GM13977 (cell line): ENCODE measurements around the gene GRAMD1B.
"Not testable (repeated sequence)": the region's sequence is repeated elsewhere in the genome, so short reads cannot be mapped to it uniquely, and the experiment has no call there.

Source experiments
- DNase-seq: peaks from one replicate; pipeline ENCODE4 v3.0.0; 2012; ENCODE audit warnings: low spot score
- in situ Hi-C: fragments of 300-500 bp; cut with MboI; formaldehyde crosslinking; loops from one replicate; pipeline ENCODE4 v1.12.0; 2022; ENCODE audit warnings: low sequenced_read_pairs, low pct_unique_long_range_greater_than_20kb, mixed read lengths, inconsistent platforms; ENCODE audit not compliant: unreplicated experiment
- TF ChIP-seq, protein P1 (sequence below): IDR thresholded peaks from 2 replicates; pipeline ENCODE4 v1.5.1; 2012; ENCODE audit warnings: mild to moderate bottlenecking, control low read depth; ENCODE audit not compliant: insufficient read depth; ENCODE audit errors: extremely low read depth, missing control alignments

Gene GRAMD1B

DNA sequence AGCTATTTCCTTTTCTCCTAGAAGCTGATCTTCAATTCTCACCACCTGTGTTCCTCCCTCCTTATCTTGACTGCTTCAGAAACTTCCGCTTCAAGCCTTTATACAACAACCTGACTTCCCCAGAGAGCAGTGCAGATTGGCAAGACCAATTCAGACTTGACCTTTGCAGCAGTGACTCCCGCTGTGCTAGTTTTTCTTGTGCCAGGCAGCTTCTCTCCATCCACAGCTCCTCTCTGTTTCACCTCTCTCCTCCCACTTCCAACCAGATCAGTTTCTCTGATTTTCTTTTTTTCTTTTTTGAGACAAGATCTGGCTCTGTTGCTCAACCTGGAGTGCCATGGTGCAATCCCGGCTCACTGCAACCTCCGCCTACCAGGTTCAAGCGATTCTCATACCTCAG, 74.3 kb downstream of the GRAMD1B start:
- in situ Hi-C loops, result no loop called here
- no peak for DNase-seq
- TF ChIP-seq, protein P1, sequence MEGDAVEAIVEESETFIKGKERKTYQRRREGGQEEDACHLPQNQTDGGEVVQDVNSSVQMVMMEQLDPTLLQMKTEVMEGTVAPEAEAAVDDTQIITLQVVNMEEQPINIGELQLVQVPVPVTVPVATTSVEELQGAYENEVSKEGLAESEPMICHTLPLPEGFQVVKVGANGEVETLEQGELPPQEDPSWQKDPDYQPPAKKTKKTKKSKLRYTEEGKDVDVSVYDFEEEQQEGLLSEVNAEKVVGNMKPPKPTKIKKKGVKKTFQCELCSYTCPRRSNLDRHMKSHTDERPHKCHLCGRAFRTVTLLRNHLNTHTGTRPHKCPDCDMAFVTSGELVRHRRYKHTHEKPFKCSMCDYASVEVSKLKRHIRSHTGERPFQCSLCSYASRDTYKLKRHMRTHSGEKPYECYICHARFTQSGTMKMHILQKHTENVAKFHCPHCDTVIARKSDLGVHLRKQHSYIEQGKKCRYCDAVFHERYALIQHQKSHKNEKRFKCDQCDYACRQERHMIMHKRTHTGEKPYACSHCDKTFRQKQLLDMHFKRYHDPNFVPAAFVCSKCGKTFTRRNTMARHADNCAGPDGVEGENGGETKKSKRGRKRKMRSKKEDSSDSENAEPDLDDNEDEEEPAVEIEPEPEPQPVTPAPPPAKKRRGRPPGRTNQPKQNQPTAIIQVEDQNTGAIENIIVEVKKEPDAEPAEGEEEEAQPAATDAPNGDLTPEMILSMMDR, result no peak

DNA sequence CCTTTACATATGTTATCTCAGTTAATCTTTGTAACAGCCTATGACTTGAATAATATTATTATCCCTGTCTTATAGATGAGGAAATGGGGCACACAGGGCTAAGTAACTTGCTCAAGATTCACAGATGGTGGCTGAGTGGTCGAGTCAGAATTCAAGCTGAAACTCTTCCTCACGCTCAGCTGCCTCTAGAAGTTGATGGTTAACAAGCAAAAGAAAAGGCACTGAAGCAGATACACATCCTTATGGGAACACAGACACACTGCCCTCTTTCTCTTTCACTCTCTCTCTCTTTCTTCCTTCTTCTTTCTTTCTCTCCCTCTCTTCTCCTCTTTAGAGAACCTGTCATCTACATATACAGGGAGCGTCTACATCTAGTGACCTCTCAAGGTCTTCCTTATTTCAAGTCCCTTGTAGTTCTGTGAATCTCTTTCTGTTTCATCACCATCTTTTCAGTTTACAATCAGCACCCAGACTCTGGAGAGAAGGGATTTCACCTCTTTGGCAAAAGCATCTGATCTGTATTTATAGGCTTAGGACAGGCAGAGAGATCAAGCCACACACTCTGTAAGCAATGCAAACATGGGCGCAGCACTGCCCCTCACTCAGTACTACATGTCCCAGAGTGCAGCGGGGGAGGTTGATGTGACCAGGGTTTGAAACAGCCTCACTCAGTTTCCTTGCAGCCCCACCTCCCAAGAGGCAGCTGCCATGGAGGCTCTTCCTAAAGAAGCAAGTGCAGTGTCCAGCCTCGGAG, 75.7 kb downstream of the GRAMD1B start:
- in situ Hi-C loops, result no loop called here
- DNase-seq, result peak; percentile 34
- TF ChIP-seq, protein P1, result no peak

DNA sequence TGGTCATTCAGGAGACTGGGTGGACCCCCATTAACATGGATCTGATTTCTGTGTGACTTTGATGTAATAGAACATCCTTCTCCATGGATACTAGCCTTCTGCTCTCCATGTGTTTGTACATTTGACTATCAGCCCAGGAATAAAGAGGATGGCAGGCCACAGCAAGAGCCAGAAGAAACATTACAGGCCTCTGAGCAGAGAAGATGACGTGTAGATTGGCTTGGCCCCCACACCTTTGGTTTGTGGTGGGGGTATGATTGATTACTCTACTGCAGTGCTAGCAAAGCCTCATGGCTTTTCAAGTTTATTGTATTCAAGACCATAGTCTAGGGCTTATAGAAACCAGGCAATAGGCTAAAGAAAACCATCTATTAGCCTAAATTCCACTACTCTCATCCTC, 77.0 kb downstream of the GRAMD1B start:
- DNase-seq, result no peak
- in situ Hi-C loops, result no loop called here

DNA sequence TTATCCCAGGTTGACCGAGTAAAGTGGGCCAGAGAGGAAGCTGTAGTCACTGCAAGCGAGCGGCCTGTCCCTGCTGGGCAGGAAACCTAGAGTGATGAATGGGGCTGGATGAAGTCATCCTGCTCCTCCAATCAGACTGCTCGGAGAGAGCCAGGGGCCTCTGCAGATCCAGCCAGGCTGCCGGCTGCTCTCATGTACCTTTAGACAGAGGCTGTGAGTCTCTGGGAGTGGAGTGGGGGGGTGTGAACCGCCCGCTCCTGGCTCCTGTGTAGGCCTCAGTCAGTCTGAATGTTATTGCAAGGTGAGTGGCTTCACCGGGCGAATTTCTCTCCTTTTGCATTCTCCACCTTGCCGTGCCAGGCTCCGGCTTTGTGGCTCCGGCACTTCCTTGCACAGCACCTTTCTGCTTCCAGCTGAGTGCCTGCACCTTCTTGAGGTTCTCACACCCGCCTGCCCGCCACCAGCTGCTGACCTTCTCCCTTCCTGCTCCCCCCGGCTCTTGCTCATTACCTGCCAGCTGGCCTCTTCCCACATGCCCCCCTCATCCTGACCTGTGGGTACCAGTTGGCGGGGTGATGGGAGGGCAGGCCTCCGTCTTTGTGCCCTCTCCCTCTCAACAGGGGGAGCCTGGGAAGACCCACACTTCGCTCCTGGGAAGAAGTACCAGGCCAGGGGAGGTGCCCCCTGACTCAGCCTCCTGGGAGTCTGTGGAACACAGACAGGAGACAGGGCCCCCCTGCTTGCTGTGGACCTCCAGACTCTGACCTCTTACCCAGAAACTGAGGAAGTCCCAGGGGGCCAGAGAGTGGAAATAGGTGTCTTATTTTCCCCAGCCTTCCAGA, 79.9 kb downstream of the GRAMD1B start:
- in situ Hi-C loops, result loop anchor here (10.0 kb wide), 1 partner anchor 55 kb away; no protein-coding TSS in a partner anchor
- TF ChIP-seq, protein P1, result no peak
- no peak for DNase-seq

More for the DNA sequence above, 77.0 kb downstream of the GRAMD1B start:
- TF ChIP-seq, protein P1, result no peak

DNA sequence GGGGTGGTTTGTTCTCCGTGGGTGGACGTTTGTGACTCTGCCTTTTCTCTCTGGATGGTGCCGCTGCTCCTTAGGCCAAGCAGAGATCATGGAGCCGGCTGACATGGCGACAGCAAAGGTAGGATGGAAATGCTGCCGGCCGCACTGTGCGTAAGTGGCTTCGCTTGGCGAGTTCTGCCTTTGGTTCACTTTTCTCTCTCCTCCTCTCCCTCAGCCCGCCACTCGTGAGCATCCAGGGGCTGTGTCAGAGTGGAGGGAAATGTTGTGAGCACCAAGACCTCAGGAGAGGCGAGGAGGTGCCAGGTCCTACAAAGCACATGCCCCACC, 80.5 kb downstream of the GRAMD1B start:
- no peak for DNase-seq
- in situ Hi-C loops, result loop anchor here (10.0 kb wide), 1 partner anchor 54 kb away; no protein-coding TSS in a partner anchor

DNA sequence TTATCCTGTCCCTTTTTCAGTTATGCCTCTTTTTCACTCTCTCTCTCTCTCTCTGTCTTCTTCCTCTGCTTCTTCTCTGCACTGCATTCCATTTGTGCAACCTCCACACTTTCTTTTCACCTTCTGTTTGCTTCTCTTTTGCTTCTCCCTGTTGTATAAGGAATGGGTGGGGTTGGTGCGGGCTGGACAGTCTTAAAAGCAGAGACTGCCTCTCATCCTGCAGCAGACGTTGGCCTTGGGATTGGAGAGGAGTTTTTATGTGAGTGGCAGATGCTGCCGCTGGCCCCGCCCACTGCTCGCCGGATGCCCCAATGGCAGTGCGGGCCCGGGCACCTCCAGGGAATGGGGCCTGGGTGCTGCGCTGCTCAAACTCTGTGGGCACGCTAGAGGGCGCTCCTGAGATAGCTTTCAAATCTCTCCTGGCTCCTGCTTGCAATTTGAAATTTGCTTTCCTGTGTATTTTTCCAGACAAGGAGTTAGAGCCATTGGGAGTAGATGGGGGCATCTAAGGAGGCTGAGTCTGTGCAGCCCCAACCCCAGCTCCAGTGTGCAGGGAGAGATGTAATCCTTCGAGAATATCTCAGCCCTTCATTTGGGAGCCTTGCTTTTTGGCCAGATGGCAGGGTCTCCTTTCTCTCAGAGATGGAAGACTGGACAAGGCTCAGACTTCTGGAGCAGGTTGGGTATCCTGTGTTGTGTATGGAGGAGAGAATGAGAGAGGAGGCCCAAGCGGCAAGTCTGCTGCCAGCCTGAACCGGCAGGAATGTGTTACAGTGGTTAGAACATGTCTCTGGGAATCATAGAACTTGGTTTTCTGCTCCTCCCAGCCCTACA, 81.2 kb downstream of the GRAMD1B start:
- in situ Hi-C loops, result loop anchor here (10.0 kb wide), 1 partner anchor 54 kb away; no protein-coding TSS in a partner anchor
- peak; percentile 67 for DNase-seq
- TF ChIP-seq, protein P1, result peak; percentile 91

More for the DNA sequence above, 80.5 kb downstream of the GRAMD1B start:
- TF ChIP-seq, protein P1, result no peak

DNA sequence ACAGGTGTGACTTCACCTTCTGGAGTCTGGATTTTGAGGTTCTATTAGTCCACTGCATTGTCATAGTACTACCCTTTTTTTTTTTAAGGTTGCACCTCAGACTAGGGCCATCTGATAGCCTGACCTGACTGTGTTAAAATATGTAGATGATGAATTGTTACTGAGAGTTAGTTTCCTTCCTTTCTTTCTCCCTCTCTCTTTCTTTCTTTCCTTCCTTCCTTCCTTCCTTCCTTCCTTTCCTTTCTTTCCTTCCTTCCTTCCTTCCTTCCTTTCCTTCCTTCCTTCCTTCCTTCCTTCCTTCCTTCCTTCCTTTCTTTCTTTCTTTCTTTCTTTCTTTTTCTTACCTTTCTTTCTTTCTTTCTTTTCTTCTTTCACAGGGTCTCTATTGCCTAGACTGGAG, 83.2 kb downstream of the GRAMD1B start:
- DNase-seq, result not testable (repeated sequence)
- in situ Hi-C loops, result loop anchor here (10.0 kb wide), 1 partner anchor 51 kb away; no protein-coding TSS in a partner anchor
